ENCODE measurements around the gene ARID3C.

ARID3C gene

DNA sequence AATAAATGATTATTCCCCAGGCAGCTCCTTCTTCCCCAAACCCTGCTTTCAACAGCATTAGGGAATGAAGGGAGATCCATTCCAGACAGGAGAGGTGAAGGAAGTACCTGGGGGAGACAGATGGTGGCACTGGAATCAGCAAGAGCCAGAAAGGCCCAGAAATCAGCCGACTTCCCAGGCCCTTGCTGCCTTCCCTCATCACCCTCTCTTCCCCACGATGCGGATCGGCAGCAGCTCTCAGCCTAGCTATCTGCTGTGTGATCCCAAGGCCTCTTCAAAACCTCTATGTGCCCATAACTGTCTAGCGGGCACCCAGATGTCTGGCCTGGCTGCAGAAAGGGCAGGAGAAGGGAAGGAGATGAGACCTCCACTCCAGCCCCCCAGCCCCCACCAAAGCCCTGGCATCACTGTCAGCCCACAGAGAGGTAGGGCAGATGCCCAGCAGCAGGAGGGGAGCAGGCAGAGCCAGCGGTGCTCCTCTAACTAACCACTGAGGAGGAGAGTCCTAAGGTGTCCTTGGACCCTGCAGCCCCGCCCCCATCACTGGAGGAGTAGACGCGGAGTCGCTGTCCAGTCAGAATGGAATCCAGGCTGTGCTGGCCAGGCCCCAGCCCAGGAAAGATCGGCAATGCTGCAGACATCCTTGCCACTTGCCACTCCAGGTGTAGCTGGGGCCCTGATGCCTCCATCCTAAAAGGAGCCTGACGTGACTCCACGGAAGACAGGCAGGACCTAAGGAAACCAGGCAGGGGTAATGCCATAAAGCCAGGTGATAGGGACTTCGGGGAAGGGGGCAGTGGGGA, 52.1 kb downstream of the ARID3C start:
- no peak for DNase-seq

DNA sequence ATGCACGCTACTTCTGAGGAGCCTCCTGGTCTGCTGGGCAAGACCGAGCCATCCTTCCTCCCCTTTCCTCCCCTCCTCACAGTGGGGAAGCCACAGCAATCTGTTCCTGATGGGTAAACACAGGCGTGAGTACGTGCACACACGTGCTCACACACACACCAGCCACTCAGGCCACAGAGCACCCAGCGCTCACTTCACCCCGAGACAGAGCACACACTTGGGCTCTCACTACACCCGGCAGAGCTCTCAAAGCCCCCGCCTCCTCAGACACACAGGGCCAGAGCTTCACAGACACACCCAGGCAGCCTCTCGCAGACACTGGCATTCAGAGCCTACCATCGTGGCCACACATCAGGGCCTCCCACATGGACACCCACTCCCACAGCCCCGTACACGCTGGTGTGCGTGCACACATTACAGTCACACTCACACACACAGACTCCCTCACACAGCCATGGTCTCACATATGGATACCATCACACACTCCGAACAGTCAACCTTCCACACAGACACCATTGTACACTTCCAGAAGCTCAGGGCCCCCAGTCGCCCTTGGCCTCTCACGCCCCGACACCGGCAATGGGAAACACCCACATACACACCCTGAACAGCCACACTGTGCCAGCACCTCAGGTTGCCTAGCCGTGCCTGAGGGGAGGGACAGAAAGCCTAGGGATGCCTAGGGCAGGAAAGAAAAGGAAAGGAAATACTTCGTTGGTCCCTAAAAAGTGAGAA, 52.8 kb downstream of the ARID3C start:
- no peak for DNase-seq

DNA sequence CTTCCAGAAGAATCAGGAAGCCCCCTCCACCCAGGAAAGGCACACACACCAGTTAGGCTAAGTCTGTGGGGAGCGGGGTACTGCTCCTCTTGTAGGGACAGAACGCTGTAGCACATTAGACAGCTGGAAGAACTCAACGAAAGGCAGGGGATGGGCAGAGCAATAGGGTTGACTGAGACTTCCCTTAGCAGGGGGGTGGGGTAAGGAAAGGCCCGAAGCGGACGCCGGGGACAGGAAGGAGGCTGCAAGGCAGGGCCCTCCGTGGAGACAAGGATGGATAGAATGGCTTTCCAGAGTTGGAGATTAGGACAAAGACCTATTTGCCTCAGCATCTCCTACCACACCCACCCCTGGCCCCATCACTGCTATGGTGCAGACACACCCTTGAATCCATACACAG, 53.6 kb downstream of the ARID3C start:
- DNase-seq = no peak

DNA sequence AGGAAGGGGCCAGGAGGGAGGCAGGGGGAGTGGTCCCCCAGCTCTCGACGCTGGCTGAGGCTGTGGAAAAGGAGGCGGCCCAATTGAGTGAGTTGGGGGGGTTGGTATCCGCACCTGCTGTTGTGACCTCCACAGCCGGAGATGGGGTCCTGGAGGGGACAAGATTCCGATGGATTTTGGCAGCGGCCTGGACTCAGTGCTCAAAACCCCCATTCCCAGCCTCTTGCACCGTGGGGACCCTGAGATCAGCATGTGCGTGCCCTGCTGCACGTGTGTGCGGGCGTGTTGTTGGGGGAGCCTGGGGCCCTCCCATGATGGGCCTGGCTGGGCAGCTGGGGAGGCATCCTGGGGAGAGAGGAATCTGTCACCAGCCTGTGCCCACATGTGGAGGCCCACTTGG, 54.3 kb downstream of the ARID3C start:
- DNase-seq = no peak

DNA sequence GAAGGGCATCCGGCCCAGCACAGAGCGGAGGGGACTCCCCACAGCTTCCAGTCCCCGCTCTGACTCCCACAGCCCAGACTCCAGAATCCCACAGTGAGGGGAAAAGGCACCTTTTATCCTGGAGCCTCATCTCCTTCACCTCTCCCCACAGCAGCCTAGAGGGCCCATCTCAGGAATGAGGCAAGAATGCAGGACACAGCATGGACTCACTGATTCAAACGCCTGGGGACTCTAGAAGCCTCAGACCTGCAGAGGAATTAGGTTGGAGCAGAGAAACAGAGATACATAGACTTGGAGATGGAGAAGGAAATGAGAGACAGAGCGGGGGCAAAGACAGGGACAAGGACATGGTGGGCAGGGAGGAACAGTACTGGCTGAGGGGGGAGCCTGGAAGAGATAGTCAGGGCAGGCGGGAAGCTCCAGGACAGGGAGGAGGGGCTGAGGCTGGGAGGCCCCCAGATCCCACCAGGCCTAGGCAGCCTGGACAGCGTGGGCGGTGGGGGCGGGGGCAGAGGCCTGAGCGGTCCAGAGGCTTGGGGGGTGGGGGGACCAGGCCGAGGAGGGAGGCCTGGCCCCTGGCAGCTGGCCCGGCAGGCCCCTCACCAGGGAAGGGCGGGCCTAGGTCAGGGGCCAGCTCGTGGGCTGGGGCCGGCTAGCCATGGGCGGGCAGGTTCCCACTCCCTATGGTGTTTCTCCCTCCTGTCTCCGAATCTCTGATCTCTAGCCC, 55.1 kb downstream of the ARID3C start:
- DNase-seq = no peak

DNA sequence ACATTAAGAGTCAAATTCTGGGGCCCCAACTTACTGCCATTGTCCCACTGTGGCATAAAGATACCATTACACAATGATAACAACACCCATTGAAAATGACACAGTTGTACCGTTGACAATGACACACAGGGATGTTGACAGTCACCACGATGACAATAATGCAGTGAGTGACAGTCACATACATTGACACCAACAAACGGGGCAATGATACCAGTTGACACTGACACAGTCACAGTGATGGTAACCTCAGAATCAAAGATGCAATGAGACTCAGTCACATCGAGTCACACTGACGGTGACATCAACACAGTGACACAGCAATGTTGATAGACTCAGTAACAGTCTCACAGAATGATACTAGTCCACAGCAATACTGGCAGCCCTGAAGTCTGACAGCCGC, 56.2 kb downstream of the ARID3C start:
- no peak for DNase-seq

DNA sequence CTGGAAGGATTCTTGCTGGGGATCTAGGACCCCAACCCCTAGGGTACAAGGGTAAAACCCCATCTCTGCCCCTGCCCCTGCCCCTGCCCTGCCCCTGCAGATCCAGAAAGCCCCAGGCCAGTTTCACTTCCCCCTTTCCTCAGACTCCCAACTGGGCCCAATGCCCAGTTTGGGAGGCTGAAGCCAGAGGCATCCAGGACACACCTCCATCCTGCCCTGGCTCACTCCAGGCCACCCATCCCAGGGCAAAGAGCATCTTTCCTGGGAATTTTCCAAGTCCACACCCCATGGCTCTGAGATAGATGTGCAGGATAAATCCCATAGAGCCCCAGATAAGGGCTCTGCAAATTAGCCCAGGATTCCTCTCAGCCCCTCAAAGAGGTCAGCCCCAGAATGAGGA, 56.8 kb downstream of the ARID3C start:
- DNase-seq = no peak

DNA sequence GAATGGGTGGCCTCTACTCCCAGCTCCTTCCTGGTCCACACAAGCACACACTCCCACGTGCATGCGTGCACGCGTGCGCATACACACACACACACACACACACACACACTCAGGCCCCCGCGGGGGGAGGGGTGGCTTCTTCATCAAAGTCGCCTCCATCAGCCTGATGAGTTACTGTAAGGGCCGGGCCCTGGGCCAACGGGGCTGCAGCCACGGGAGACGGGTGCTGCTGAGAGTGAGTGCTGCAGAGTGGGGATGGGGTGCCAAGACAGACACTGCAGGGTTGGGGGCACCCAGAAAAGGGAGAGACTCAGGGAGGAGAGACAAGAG, 57.4 kb downstream of the ARID3C start:
- no peak for DNase-seq
